GM12892 (cell line): ENCODE measurements around the gene VWA7. TPM values are rescaled to one million over a fixed set of nuclear protein-coding genes. Genes with fewer than 3 reads are reported as not detected.
"Not testable (repeated sequence)": the region's sequence is repeated elsewhere in the genome, so short reads cannot be mapped to it uniquely, and the experiment has no call there.

Source experiments
- DNase-seq: peaks from one replicate; pipeline ENCODE4 v3.0.0; 2011; ENCODE audit not compliant: insufficient read length
- FAIRE-seq: peaks from 2 replicates; lab custom pipeline; 2011; peaks lifted over from hg19 to GRCh38; lab: Jason Lieb, UNC
- POLR2A ChIP-seq: IDR thresholded peaks from 2 replicates; pipeline ENCODE4 v1.6.1; 2011; ENCODE audit warnings: low read depth, low read length, control low read depth
- POLR2AphosphoS5 ChIP-seq: IDR thresholded peaks from 2 replicates; pipeline ENCODE4 v1.6.1; 2011; ENCODE audit warnings: low read depth, low read length, control low read depth
- TAF1 ChIP-seq: IDR thresholded peaks from 2 replicates; pipeline ENCODE4 v1.6.1; 2011; ENCODE audit warnings: low read depth, mild to moderate bottlenecking, control low read depth, low read length, borderline replicate concordance
- polyA plus RNA-seq: library from polyadenylated mRNA; unstranded; fragments of >200 nt; gene quantifications from one replicate; pipeline ENCODE4 v1.2.1, GENCODE V29; 2012; ENCODE audit warnings: missing spikeins, inconsistent platforms; ENCODE audit not compliant: missing spikeins

VWA7 gene, protein sequence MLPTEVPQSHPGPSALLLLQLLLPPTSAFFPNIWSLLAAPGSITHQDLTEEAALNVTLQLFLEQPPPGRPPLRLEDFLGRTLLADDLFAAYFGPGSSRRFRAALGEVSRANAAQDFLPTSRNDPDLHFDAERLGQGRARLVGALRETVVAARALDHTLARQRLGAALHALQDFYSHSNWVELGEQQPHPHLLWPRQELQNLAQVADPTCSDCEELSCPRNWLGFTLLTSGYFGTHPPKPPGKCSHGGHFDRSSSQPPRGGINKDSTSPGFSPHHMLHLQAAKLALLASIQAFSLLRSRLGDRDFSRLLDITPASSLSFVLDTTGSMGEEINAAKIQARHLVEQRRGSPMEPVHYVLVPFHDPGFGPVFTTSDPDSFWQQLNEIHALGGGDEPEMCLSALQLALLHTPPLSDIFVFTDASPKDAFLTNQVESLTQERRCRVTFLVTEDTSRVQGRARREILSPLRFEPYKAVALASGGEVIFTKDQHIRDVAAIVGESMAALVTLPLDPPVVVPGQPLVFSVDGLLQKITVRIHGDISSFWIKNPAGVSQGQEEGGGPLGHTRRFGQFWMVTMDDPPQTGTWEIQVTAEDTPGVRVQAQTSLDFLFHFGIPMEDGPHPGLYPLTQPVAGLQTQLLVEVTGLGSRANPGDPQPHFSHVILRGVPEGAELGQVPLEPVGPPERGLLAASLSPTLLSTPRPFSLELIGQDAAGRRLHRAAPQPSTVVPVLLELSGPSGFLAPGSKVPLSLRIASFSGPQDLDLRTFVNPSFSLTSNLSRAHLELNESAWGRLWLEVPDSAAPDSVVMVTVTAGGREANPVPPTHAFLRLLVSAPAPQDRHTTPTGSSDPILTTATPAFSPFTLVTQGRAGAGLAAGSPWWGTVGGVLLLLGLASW
- polyA plus RNA-seq: 1.2 TPM

GRCh38 chr6:31776989-31777666 is at the start of gene VWA7:
VWA7 (minus strand) TSS chr6:31777328; CDS start chr6:31776779, 549 bp downstream.
- DNase-seq: peak; percentile 85
- TF ChIP-seq TAF1 (no peak), POLR2A (0 out of 2 replicates have a peak, but pooled peaks have one; percentile 23), POLR2AphosphoS5 (peak; percentile 66)
- peak; percentile 94 for FAIRE-seq

DNA sequence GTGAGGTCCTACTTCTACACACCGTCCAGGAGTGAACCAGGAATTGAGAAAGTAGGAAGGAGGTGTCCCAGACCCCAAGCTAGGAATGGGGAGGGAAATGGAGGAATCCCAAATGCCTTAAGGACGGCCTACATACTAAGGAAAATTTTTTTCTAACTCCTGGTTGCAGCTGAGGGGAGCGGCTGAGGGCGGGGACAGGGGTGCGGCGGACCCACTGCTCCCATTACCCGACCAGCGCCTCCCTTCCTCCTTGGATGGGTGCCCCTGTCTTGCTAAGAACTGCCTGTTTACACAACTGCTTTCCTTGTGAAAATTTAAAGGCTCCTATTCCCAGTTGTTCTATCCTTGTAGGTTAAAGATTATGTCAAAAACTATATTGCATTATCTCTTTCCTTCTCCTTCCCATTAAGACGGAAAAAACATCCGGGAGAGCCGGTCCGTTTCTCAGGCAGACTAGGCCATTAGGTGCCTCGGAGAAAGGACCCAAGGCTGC is 49.7 kb upstream of the VWA7 start:
- FAIRE-seq (no peak), DNase-seq (peak; percentile 51)
- 0 out of 2 replicates have a peak, but pooled peaks have one; percentile 6 for TF ChIP-seq TAF1
- TF ChIP-seq POLR2AphosphoS5: no peak

GRCh38 chr6:31825553-31825952 is 48.4 kb upstream of the VWA7 start:
- TF ChIP-seq POLR2AphosphoS5: no peak
- TF ChIP-seq TAF1: no peak
- TF ChIP-seq POLR2A: no peak
- DNase-seq: no peak
- no peak for FAIRE-seq

DNA sequence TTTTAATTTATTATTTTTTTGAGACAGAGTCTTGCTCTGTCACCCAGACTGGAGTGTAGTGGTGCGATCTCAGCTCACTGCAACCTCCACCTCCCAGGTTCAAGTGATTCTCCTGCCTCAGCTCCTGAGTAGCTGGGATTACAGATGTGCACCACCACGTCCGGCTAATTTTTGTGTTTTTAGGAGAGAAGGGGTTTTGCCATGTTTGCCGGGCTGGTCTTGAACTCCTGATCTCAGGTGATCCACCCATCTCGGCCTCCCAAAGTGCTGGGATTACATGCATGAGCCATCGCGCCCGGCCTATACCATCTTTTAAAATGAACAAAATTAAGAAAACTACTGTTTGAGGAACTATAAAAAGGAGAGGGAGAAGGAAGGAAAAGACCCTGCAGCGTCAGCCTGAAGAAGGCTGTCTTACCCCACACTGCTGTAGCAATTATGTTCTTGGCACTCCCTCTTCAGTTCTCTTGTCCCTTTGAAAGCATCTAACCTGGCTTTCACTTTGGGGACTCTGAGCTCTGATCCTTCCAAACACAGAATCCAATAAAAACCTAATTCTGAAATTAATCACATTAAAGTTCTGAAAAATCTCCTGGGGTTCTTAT is 46.6 kb upstream of the VWA7 start:
- FAIRE-seq, DNase-seq: not testable (repeated sequence)

DNA sequence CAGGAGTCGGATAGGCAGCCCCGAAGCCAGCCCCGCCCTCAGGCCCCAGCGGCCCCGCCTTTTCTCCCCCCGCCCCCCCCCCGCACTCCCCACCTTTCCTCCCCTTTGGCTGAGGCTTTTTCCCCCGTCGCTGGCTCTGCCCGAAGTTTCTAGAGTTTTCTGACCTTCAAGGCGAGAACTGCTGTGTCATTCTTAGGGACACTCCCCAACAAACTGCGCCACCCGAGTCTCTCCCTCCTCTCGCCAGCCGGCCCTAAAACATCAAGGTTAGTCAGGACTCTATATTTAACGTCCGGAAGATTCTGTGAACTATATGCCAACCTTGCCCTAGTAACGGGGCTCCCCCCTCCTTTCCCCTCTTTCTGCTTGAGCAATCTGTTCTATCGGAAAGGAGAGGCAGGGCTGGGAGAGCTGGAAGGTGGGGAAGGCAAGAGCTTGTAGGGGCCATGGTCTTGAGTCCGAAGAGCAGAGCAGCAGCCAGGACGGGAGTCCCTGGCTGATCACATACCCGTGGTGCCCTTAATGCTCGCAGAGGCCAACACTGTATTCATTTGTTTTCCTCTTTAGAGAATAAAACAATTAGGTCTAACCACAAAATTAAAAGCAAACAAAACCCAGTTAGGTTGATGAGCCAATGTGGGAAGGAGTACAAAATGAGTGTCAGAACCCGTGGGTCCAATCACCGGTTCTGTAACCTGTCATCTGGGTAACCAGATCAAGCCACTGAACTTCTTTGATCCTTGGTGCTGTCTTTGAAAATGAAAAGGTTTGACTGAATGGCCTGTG is 45.1 kb upstream of the VWA7 start:
- DNase-seq (peak; percentile 55), FAIRE-seq (peak; percentile 72)
- TF ChIP-seq POLR2A (no peak), TAF1 (0 out of 2 replicates have a peak, but pooled peaks have one; percentile 33), POLR2AphosphoS5 (0 out of 2 replicates have a peak, but pooled peaks have one; percentile 1)

DNA sequence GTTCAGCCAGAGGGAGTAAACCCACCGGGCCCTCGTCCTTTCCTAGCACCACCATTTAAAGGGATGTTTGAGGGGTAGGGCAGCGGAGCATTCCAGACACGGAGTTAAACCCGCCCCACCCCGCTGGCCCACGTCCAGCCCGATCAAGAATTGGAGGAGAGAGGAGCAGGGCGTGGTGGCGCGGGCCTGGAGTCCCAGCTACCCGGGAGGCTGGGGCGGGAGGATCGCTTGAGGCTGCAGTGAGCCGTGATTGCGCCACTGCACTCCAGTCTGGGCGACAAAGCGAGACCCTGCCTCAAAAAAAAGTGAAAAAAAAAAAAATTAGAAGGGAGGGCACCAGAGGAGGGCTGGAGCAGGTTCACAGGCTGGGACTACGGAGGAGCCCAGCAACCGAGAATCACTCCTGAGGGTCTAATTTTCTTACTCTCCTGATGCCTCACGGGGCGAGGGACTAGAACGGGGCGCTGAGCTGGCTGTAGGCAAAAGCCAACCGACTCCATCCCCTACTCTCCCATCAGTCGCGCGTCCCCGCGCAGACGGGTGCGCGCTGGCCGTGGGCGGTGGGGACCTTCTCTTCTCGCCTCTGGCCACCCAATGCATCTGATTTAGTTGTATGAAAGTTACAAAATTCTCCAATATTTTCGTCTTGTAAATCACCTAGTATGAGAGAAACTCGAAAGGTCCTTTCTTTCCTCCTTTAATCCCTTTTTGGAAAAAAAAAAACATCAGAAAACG is 44.3 kb upstream of the VWA7 start:
- DNase-seq: peak; percentile 67
- TF ChIP-seq POLR2A (peak; percentile 81; the same call in 1 of the 2 replicates), POLR2AphosphoS5 (peak; percentile 53; the same call in 1 of the 2 replicates), TAF1 (peak; percentile 32; the same call in 1 of the 2 replicates)
- FAIRE-seq: peak; percentile 63

DNA sequence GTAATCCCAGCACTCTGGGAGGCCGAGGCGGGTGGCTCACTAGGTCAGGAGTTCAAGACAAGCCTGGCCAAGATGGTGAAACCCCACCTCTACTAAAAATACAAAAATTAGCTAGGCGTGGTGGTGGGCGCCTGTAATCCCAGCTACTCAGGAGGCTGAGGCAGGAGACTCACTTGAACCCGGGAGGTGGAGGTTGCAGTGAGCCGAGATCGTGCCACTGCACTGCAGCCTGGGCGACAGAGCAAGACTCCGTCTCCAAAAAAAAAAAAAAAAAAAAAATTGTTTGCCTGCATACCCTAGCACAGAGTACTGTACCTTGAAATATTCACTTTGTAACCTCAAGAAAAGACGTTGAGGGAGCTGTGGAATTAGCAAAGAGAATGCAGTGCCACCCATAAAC is 43.3 kb upstream of the VWA7 start:
- DNase-seq, FAIRE-seq: not testable (repeated sequence)

DNA sequence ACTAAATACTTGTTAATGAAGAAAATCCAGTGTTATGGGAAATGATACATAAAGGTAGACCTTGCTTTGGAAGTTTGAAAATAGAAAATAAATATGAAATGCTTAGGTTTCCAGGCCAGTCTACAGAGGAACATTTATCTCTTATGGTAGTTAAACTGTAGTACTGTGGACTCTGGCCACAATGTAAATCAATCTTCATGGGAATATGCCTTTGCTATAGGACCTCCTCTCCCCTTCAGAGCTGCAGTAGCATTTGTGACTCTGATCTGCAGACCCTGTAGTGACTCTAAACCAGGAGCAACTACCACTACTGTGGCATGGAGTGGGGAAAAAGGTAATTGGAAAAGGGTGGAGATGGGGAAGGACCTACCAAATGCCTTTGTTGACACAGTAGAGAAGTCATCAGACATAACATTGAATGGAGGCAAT is 42.8 kb upstream of the VWA7 start:
- no peak for TF ChIP-seq POLR2A
- TF ChIP-seq TAF1: no peak
- TF ChIP-seq POLR2AphosphoS5: no peak
- DNase-seq (no peak), FAIRE-seq (no peak)

GRCh38 chr6:31817929-31818511 is 40.9 kb upstream of the VWA7 start:
- not testable (repeated sequence) for FAIRE-seq, DNase-seq

DNA sequence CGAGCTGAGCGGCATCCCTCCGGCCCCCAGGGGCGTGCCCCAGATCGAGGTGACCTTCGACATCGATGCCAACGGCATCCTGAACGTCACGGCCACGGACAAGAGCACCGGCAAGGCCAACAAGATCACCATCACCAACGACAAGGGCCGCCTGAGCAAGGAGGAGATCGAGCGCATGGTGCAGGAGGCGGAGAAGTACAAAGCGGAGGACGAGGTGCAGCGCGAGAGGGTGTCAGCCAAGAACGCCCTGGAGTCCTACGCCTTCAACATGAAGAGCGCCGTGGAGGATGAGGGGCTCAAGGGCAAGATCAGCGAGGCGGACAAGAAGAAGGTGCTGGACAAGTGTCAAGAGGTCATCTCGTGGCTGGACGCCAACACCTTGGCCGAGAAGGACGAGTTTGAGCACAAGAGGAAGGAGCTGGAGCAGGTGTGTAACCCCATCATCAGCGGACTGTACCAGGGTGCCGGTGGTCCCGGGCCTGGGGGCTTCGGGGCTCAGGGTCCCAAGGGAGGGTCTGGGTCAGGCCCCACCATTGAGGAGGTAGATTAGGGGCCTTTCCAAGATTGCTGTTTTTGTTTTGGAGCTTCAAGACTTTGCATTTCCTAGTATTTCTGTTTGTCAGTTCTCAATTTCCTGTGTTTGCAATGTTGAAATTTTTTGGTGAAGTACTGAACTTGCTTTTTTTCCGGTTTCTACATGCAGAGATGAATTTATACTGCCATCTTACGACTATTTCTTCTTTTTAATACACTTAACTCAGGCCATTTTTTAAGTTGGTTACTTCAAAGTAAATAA is 40.2 kb upstream of the VWA7 start:
- DNase-seq: not testable (repeated sequence)
- FAIRE-seq: peak; percentile 72
